GM12872 (cell line): ENCODE results near the gene ZBTB24.

Source experiments
- TF ChIP-seq, protein P1 (sequence below): IDR thresholded peaks from 3 replicates; pipeline ENCODE4 v1.5.1; 2011; ENCODE audit warnings: low read depth, mild to moderate bottlenecking, low read length, moderate library complexity; ENCODE audit not compliant: insufficient read depth

ZBTB24 gene

DNA sequence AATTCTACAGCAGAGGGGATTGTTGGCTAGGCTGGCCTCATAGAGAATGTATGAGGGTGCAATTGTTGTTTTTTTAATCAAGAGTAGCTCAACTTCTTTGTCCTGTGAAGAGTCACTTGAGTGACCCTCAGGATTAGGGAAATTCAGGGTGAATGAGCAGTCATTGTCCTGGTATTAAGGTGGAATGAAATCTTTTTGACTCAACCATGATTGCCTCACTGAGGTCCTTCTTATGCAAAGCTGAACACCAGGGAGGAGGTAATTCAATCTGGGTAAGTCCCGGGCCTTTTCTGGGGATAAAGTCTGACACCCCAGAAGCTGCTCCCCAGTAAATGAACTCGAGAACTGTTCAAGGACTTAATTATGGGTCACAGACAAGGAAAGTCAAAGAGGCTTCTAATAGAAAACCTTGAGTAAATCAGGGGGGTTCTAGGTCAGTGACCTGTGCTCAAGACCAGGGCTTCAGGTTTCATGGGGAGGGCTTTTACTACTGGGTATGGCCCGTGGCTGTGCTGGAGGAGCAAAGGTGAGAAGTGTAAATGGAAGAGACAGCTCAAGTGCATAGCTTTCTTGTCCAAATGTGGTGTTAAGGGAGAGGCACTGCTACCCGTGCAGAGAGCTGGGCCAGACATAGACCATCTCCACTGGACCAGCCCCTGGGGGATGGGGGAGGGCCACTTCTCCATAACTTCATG, 25.3 kb upstream of the ZBTB24 start:
- TF ChIP-seq, protein P1, sequence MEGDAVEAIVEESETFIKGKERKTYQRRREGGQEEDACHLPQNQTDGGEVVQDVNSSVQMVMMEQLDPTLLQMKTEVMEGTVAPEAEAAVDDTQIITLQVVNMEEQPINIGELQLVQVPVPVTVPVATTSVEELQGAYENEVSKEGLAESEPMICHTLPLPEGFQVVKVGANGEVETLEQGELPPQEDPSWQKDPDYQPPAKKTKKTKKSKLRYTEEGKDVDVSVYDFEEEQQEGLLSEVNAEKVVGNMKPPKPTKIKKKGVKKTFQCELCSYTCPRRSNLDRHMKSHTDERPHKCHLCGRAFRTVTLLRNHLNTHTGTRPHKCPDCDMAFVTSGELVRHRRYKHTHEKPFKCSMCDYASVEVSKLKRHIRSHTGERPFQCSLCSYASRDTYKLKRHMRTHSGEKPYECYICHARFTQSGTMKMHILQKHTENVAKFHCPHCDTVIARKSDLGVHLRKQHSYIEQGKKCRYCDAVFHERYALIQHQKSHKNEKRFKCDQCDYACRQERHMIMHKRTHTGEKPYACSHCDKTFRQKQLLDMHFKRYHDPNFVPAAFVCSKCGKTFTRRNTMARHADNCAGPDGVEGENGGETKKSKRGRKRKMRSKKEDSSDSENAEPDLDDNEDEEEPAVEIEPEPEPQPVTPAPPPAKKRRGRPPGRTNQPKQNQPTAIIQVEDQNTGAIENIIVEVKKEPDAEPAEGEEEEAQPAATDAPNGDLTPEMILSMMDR, result no peak

DNA sequence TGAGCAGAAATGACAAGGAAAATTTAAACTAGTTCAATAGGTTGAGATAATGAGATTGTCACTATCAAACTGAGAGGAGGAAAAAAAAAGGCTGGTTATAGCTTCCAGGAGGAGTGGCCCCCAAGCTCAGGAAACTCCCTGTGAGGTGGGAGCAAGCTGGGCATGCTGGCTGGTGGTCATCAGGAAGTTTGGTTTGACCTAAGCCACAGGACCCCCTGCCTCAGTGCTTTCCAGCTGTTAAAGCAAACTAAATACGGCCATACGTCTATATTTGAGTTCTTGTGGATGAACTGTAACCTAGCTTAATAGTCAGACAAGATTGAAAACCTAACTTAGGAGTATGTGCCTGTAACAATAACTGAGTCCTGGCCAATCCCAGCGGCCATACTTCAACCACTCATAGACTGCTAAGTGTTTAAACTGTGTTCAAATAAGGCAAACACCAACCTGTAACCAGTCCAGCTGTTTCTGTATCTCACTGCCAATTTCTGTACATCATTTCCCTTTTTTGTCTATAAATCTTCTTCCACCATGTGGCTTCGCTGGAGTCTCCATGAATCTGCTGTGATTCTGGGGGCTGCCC, 24.6 kb upstream of the ZBTB24 start:
- TF ChIP-seq, protein P1, result no peak

DNA sequence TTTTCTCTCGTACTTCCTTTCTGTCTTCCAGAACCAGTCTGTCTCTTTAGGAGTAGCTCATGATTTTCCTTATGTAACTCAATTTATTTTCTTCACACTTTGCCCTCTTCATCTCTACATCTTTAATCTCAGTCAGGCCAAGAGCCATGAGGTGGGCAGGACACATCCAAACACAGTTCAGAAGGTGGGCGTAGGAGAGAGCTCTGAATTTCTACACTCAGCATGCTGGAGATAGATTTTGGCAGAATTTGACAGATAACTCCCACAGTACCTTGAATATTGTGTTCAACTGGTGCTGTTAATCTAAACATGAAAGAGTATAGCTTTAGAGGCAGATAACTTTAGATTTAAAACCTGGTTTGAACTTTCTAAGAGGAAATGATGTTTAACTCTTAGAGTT, 23.8 kb upstream of the ZBTB24 start:
- TF ChIP-seq, protein P1, result no peak

DNA sequence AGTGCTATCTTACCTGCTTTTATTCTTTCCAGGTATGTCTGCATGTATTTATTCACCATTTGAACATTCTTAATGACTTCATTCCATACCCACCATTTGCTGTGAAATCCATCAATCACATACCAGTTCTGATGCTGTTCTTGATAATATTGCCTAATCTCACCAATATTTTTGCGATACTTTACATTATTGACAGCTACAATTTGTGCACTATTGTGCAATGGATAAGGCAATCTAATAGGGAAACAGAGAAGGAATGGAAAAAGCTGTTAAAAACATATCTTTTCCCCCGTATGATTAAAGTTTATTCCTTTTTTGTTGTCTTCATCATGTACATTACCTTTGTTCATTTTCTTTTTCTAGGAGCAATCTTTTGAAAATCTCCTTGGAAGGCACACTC, 23.3 kb upstream of the ZBTB24 start:
- TF ChIP-seq, protein P1, result no peak

DNA sequence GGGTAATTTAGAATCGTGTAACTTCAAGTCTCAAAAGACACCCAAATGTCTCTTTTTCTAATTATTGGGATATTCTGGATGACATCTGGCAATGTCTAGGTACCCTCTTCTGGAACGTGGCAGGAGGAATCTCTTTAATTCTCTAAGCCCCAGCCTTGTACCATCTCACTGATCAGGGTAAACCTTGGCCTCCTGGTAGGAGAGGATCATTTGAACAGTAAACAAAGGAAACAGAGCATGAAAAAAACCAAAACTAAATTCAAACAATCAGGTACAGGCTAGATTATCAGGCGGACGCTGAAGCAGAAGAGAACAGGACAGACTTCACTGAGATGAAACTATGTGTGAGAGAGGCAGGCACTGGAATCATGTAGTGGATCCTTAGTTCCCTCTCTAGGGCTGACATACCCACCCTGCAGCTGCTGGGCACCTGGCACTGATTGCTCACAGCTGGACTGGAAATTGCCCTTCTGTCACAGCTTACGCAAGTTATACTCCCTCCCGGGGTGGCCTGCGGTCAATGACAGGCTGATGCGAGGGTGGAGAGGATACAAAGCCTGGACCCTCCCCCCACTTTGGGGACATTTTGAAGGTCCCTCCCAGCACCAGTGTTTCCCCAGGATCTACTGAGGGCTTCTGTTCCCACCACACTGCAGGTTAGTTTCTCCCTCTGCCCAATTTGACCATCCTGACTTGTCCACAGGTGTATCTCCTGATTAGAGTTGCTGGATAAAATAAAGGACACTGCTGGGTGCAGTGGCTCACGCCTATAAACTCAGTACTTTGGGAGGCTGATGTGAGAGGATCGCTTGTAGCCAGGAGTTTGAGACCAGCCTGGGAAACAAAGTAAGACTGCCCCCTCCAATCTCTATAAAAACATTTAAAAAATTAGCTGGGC, 20.6 kb upstream of the ZBTB24 start:
- TF ChIP-seq, protein P1, result no peak

DNA sequence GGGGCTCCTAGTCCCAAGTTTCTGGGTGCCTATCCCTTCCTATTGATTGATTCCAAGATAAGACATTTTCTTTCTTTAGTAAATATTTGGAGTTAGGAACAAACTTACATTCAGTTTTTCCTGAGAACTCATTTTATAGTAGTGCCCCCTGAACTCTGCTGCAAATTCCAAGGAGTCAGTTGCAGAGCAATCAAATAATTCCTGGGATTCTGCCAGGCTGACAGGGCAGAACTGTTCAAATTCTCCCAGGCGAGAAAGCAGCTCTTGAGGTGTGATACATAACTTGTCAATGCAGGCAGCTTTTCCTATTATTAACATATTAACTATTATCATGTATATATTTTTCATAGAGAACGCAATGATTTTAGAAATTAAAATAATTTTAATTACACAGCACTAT, 15.9 kb upstream of the ZBTB24 start:
- TF ChIP-seq, protein P1, result no peak

DNA sequence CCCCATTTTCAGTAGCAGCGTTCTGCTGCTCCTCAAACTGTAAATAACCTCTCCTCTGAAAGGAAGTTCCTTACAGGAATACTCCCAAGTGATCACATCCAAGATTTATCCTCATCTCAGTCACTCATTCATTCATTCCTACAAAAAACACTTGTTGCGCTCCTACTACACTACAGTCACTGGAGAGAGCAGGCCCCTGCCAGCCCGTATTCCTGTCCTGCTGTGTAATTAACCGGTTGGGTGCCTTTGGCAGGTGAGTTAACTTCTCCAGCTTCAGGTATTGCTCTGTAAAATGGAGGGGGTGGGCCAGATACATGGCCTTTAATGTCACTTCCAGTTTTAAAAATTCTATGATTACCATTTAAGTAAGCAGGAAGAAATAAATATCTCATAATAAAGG, 15.0 kb upstream of the ZBTB24 start:
- TF ChIP-seq, protein P1, result no peak
